ENCODE data around the gene AUTS2. TPM values are rescaled to one million over a fixed set of nuclear protein-coding genes. Genes with fewer than 3 reads are reported as not detected.

The AUTS2 gene
- total RNA-seq, 1 donor from 2014 or later = 125 TPM

DNA sequence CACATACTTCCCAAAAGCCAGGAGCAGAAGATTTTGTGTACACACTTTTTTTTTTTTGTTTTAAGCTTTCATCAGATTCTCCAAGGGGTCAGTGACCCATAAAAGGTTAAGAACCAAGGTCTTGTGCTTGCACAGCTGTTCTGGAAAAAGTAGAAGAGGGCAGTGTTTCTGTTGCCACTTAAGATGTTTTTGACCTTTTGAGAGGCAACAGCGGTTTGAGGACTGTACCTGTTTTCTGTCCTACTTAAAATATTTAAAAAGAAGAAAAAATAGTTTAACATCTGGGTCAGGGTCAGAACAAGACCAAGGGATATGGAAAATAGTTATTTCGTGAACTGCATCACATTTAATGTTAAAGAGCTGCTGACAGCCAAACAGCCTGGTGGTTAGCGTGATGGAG is 32.9 kb downstream of the AUTS2 start:
- Mint-ChIP-seq H3K27ac (no peak overlapping the region), H3K9me3 (ENCODE audit: low read depth) (no peaks in the 10 kb centered on the region), H3K27me3 (no peaks in the 10 kb centered on the region), H3K4me1 (ENCODE audit: low read depth) (peaks cover 19% of the 10 kb centered on the region), H3K36me3 (ENCODE audit: insufficient read depth) (no peaks in the 10 kb centered on the region), H3K4me3 (ENCODE audit: low read depth) (no peak overlapping the region)
- TF ChIP-seq, protein P1, sequence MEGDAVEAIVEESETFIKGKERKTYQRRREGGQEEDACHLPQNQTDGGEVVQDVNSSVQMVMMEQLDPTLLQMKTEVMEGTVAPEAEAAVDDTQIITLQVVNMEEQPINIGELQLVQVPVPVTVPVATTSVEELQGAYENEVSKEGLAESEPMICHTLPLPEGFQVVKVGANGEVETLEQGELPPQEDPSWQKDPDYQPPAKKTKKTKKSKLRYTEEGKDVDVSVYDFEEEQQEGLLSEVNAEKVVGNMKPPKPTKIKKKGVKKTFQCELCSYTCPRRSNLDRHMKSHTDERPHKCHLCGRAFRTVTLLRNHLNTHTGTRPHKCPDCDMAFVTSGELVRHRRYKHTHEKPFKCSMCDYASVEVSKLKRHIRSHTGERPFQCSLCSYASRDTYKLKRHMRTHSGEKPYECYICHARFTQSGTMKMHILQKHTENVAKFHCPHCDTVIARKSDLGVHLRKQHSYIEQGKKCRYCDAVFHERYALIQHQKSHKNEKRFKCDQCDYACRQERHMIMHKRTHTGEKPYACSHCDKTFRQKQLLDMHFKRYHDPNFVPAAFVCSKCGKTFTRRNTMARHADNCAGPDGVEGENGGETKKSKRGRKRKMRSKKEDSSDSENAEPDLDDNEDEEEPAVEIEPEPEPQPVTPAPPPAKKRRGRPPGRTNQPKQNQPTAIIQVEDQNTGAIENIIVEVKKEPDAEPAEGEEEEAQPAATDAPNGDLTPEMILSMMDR (IDR thresholded peaks at IDR 0.05; ENCODE audit: unreplicated experiment) = no peak
- DNase-seq (ENCODE audit: low spot score, unreplicated experiment) = no peak

DNA sequence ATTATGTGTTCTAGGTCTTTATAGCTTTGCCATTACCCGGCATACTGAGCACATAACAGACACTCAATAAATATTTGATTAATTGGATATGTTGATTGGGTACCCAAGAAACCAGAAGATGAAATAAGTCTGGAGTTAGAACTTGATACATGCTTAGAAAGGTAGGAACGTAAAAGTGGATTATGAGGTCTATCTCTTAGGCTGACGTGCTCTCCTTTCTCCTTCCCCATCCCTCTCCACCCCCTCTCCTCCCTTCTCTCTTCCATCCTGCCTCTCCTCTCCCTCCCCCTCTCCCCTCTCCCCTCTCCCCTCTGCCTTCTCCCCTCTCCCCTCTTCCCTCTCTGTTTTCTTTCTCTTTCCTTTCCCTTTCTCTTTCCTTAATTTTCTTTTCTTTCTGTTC is 34.0 kb downstream of the AUTS2 start:
- Mint-ChIP-seq H3K36me3 (ENCODE audit: insufficient read depth) (no peaks in the 10 kb centered on the region), H3K4me1 (ENCODE audit: low read depth) (peaks cover 20% of the 10 kb centered on the region), H3K27ac (no peak overlapping the region), H3K9me3 (ENCODE audit: low read depth) (no peaks in the 10 kb centered on the region), H3K27me3 (no peaks in the 10 kb centered on the region), H3K4me3 (ENCODE audit: low read depth) (no peak overlapping the region)
- no peak for DNase-seq (ENCODE audit: low spot score, unreplicated experiment)
- TF ChIP-seq, protein P1 (IDR thresholded peaks at IDR 0.05; ENCODE audit: unreplicated experiment) = no peak

DNA sequence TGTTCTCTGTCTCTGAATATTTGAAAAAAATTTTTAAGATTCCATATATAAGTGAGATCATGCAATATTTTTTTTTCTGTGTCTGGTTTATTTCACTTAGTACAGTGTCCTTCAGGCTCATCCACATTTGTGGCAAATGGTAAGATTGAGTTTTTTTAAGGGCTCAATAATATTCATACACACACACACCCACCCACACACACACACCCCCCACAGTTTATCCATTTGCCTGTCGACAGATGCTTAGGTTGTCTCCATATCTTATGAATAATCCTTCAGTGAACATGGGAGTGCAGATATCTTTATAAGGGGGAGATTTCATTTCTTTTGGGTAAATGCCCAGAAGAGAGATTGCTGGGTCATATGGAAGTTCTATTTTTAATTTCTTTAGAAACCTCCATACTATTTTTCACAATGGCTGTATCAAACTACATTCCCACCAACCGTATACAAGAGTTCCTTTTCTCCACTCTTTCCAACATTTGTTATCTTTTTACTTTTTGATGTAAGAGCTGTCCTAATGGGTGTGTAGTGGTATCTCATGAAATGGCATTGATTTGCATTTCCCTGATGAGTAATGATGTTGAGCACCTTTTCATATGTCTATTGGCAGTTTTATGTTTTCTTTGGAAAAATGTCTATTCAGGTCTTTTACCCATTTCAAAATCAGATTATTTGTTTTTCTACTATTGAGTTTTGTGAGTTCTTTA is 35.0 kb downstream of the AUTS2 start:
- no peak for DNase-seq (ENCODE audit: low spot score, unreplicated experiment)
- H3K36me3 Mint-ChIP-seq (ENCODE audit: insufficient read depth) = no peaks in the 10 kb centered on the region
- H3K27me3 Mint-ChIP-seq = no peaks in the 10 kb centered on the region
- peaks cover 26% of the 10 kb centered on the region for H3K4me1 Mint-ChIP-seq (ENCODE audit: low read depth)
- no peak overlapping the region for H3K27ac Mint-ChIP-seq
- no peak overlapping the region for H3K4me3 Mint-ChIP-seq (ENCODE audit: low read depth)
- no peaks in the 10 kb centered on the region for H3K9me3 Mint-ChIP-seq (ENCODE audit: low read depth)
- TF ChIP-seq, protein P1 (IDR thresholded peaks at IDR 0.05; ENCODE audit: unreplicated experiment) = no peak

DNA sequence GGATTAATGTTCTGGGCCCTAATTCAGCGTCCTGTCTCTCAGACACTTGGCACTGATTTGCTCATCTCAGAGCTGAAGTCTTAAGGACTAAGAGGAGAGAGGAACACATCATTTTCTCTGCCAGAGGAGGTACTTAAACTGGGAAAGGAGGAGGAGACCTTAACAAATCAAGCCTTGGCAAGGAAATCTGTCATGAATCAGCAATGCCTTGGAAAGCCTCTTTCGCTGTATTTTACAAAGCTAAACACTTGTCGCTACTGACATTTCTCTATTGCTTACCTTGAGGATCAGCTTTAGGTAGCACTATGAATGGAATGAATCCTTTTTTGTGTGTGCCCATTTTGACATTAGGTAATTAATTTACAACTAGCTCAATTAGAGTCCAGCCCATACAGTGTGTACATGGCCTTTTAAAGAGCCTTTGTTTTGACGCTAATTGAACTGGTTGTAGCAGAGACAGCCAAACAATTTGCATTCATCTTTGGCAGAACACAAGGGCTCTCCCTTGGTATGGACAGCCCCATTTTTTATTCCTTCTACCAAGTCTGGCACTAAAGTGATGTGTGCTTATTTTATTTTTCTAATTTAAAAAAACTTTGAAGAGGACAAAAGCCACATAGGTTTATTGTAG is 37.4 kb downstream of the AUTS2 start:
- Mint-ChIP-seq H3K4me3 (ENCODE audit: low read depth) (no peak overlapping the region), H3K9me3 (ENCODE audit: low read depth) (no peaks in the 10 kb centered on the region), H3K36me3 (ENCODE audit: insufficient read depth) (no peaks in the 10 kb centered on the region), H3K27me3 (no peaks in the 10 kb centered on the region), H3K27ac (no peak overlapping the region), H3K4me1 (ENCODE audit: low read depth) (peaks cover 37% of the 10 kb centered on the region)
- TF ChIP-seq, protein P1 (IDR thresholded peaks at IDR 0.05; ENCODE audit: unreplicated experiment) = no peak
- DNase-seq (ENCODE audit: low spot score, unreplicated experiment) = no peak

DNA sequence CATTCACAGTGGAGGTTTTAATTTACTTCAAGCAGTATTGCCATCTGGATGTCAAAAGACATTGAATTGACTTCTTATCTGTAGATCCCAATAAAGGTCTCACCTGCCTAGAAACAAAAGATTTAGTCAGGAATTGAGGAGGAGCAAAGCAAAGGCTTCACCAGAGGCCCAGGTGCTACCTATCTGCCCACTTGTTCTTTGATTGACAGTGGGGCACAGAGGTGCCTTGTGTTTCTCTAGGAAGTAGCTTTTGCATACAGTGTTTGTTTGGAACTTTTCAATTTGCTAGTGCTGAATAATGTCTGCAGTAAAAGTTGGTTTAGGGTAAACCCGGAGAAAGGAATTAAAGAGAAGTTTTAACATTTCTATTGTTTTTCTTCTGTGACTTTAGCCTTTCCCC is 40.4 kb downstream of the AUTS2 start:
- Mint-ChIP-seq H3K4me1 (ENCODE audit: low read depth) (peaks cover 48% of the 10 kb centered on the region), H3K4me3 (ENCODE audit: low read depth) (no peak overlapping the region), H3K9me3 (ENCODE audit: low read depth) (no peaks in the 10 kb centered on the region), H3K27ac (no peak overlapping the region), H3K27me3 (no peaks in the 10 kb centered on the region), H3K36me3 (ENCODE audit: insufficient read depth) (no peaks in the 10 kb centered on the region)
- TF ChIP-seq, protein P1 (IDR thresholded peaks at IDR 0.05; ENCODE audit: unreplicated experiment) = no peak
- DNase-seq (ENCODE audit: low spot score, unreplicated experiment) = no peak
